H1 (cell line): ENCODE results near the gene TFB2M. TPM values are rescaled to one million over a fixed set of nuclear protein-coding genes. Genes with fewer than 3 reads are reported as not detected.

ENCODE experiments used
- CTCF ChIA-PET: fragments of 300-600 bp; sonication (Branson Sonifier 250); formaldehyde crosslinking; loops from one replicate; lab custom pipeline; 2021; ENCODE audit not compliant: partially characterized antibody; lab: Charles Lee
- POLR2A ChIA-PET: fragments of 300-600 bp; sonication (Branson Sonifier 250); formaldehyde crosslinking; loops from one replicate; lab custom pipeline; 2021; ENCODE audit warnings: inconsistent platforms; ENCODE audit not compliant: partially characterized antibody; lab: Charles Lee
- DNase-seq, 2 experiments: peaks; one replicate each; pipeline versions ENCODE4 v3.0.0 to v3.0.0-alpha.2; 2010 to 2022; ENCODE audit warnings: low spot score in 2 of 2, low read depth in 1 of 2, mixed read lengths in 1 of 2
- FAIRE-seq: peaks from 2 replicates; lab custom pipeline; 2011; peaks lifted over from hg19 to GRCh38; lab: Jason Lieb, UNC
- H2AFZ ChIP-seq: 2 replicates; pipeline ENCODE4 v1.8.1; 2012; ENCODE audit warnings: low read length, inconsistent platforms
- H2AK5ac ChIP-seq: 2 replicates; pipeline ENCODE4 v1.6.1; 2013; ENCODE audit warnings: low read depth, low read length
- H2BK120ac ChIP-seq: replicated peaks from 2 replicates; pipeline ENCODE3; 2013; ENCODE audit warnings: low read depth, low read length, inconsistent platforms
- H2BK12ac ChIP-seq: 2 replicates; pipeline ENCODE4 v1.6.1; 2013; ENCODE audit warnings: low read depth, low read length
- H2BK15ac ChIP-seq: 2 replicates; pipeline ENCODE4 v1.6.1; 2013; ENCODE audit warnings: low read length
- H2BK20ac ChIP-seq: 2 replicates; pipeline ENCODE4 v1.6.1; 2013; ENCODE audit warnings: low read length
- H2BK5ac ChIP-seq: 2 replicates; pipeline ENCODE4 v1.6.1; 2013; ENCODE audit warnings: low read depth, low read length
- H3K14ac ChIP-seq: 2 replicates; pipeline ENCODE4 v1.6.1; 2013; ENCODE audit warnings: inconsistent platforms; ENCODE audit not compliant: insufficient read length
- H3K18ac ChIP-seq: 2 replicates; pipeline ENCODE4 v1.6.1; 2013; ENCODE audit warnings: low read length; ENCODE audit errors: extremely low read depth
- H3K23ac ChIP-seq: 2 replicates; pipeline ENCODE4 v1.6.1; 2013; ENCODE audit warnings: inconsistent platforms; ENCODE audit not compliant: insufficient read length
- H3K23me2 ChIP-seq: 2 replicates; pipeline ENCODE4 v1.6.1; 2013; ENCODE audit warnings: low read depth, low read length
- H3K27ac ChIP-seq: 2 replicates; pipeline ENCODE4 v1.6.1; 2011; ENCODE audit warnings: low read depth, low read length, inconsistent platforms
- H3K27me3 ChIP-seq, 4 experiments: replicated peaks in 1 of 4; 1 replicate in 1 of 4; 2 replicates in 3 of 4; pipeline versions ENCODE4 v1.6.1 to v1.8.1; 2011 to 2013; ENCODE audit warnings: low read length in 3 of 4, mild to moderate bottlenecking in 3 of 4, inconsistent platforms in 2 of 4, mixed read lengths in 2 of 4, moderate library complexity in 1 of 4; ENCODE audit not compliant: control insufficient read depth in 3 of 4, insufficient read depth in 3 of 4; ENCODE audit errors: extremely low read depth in 1 of 4
- H3K36me3 ChIP-seq, 4 experiments: 2 replicates each; pipeline versions ENCODE4 v1.6.1 to v1.8.1; 2011 to 2013; ENCODE audit warnings: mild to moderate bottlenecking in 4 of 4, low read length in 3 of 4, moderate library complexity in 2 of 4, control low read depth in 1 of 4, inconsistent platforms in 1 of 4; ENCODE audit not compliant: insufficient read depth in 4 of 4, control insufficient read depth in 2 of 4
- H3K4ac ChIP-seq: replicated peaks from 2 replicates; pipeline ENCODE3; 2013; ENCODE audit warnings: low read length, low read depth, mixed read lengths, inconsistent platforms; ENCODE audit not compliant: insufficient read length
- H3K4me1 ChIP-seq, 4 experiments: replicated peaks in 1 of 4; 1 replicate in 1 of 4; 2 replicates in 3 of 4; pipeline versions ENCODE4 v1.6.1 to v1.8.1; 2011 to 2013; ENCODE audit warnings: low read length in 3 of 4, inconsistent platforms in 2 of 4, mixed read lengths in 1 of 4; ENCODE audit not compliant: insufficient read depth in 4 of 4, control insufficient read depth in 3 of 4
- H3K4me2 ChIP-seq, 2 experiments: 2 replicates each; pipeline versions ENCODE4 v1.6.1 to v1.8.1; 2011 to 2013; ENCODE audit warnings: low read depth in 2 of 2, low read length in 2 of 2, control low read depth in 1 of 2, inconsistent platforms in 1 of 2, mild to moderate bottlenecking in 1 of 2; ENCODE audit not compliant: insufficient read depth in 1 of 2
- H3K4me3 ChIP-seq, 4 experiments: fragments of 200-600, 300-600 bp in 1 of 4; sonication (generic), shearing (Covaris generic), sonication (Bioruptor Twin) in 1 of 4; 2 replicates each; pipeline versions ENCODE4 v1.5.1 to v1.8.1; 2011 to 2016; ENCODE audit warnings: low read length in 4 of 4, low read depth in 3 of 4, control low read depth in 2 of 4, inconsistent platforms in 2 of 4, mild to moderate bottlenecking in 2 of 4, mixed read lengths in 1 of 4, moderate library complexity in 1 of 4; ENCODE audit not compliant: insufficient read depth in 2 of 4; ENCODE audit errors: extremely low read depth in 1 of 4
- H3K56ac ChIP-seq: replicated peaks from 2 replicates; pipeline ENCODE3; 2013; ENCODE audit warnings: low read depth, mild to moderate bottlenecking, mixed read lengths, low read length, inconsistent platforms; ENCODE audit not compliant: insufficient read length
- H3K79me1 ChIP-seq: 2 replicates; pipeline ENCODE4 v1.6.1; 2013; ENCODE audit warnings: low read depth, low read length, control low read depth
- H3K79me2 ChIP-seq, 2 experiments: 2 replicates each; pipeline versions ENCODE4 v1.6.1 to v1.8.1; 2012 to 2013; ENCODE audit warnings: low read length in 2 of 2, mild to moderate bottlenecking in 2 of 2, inconsistent platforms in 1 of 2; ENCODE audit not compliant: insufficient read depth in 2 of 2, control insufficient read depth in 1 of 2
- H3K9ac ChIP-seq, 4 experiments: replicated peaks in 1 of 4; 1 replicate in 1 of 4; 2 replicates in 3 of 4; pipeline versions ENCODE4 v1.6.1 to v1.8.1; 2011 to 2013; ENCODE audit warnings: low read depth in 3 of 4, low read length in 3 of 4, control low read depth in 2 of 4, mild to moderate bottlenecking in 2 of 4, moderate library complexity in 2 of 4, inconsistent platforms in 1 of 4; ENCODE audit errors: extremely low read depth in 1 of 4
- H3K9me3 ChIP-seq, 2 experiments: 2 replicates each; pipeline versions ENCODE4 v1.6.1 to v1.8.1; 2012 to 2013; ENCODE audit warnings: mild to moderate bottlenecking in 2 of 2, moderate library complexity in 2 of 2, control low read depth in 1 of 2, inconsistent platforms in 1 of 2, low read depth in 1 of 2, low read length in 1 of 2, mixed read lengths in 1 of 2; ENCODE audit not compliant: insufficient read depth in 2 of 2
- H4K20me1 ChIP-seq, 2 experiments: replicated peaks in 1 of 2; 2 replicates each; pipeline versions ENCODE3 to v1.8.1; 2011 to 2013; ENCODE audit warnings: inconsistent platforms in 2 of 2, low read length in 2 of 2, mild to moderate bottlenecking in 1 of 2; ENCODE audit not compliant: insufficient read depth in 2 of 2, control insufficient read depth in 1 of 2
- H4K5ac ChIP-seq: 2 replicates; pipeline ENCODE4 v1.6.1; 2013; ENCODE audit warnings: low read length, low read depth, mixed read lengths, inconsistent platforms; ENCODE audit not compliant: insufficient read length
- H4K8ac ChIP-seq: 2 replicates; pipeline ENCODE4 v1.8.0; 2013; ENCODE audit warnings: mild to moderate bottlenecking, moderate library complexity, low read length, inconsistent platforms; ENCODE audit not compliant: insufficient read depth; ENCODE audit errors: extremely low read depth
- H4K91ac ChIP-seq: replicated peaks from 2 replicates; pipeline ENCODE3; 2013; ENCODE audit warnings: low read length, mixed read lengths, inconsistent platforms; ENCODE audit not compliant: insufficient read length
- BCL11A ChIP-seq, 2 experiments: IDR thresholded peaks; one replicate each; pipeline ENCODE4 v1.6.1; 2011; ENCODE audit warnings: low read depth in 2 of 2, low read length in 2 of 2, mild to moderate bottlenecking in 2 of 2
- SAP30 ChIP-seq: fragments of 300-600 bp; sonication (generic); IDR thresholded peaks from 2 replicates; pipeline ENCODE4 v1.7.1; 2012; ENCODE audit warnings: low read length, moderate library complexity, mild to moderate bottlenecking, inconsistent platforms; ENCODE audit not compliant: insufficient read depth, insufficient replicate concordance
- SP4 ChIP-seq: IDR thresholded peaks from 2 replicates; pipeline ENCODE4 v1.6.1; 2012; ENCODE audit warnings: low read length, inconsistent platforms
- WGBS, 2 experiments: shearing (Covaris generic) in 1 of 2; methylation state at CpG; one replicate each; pipeline versions ENCODE4 v1.1.6 to v1.1.7; 2013 to 2015; ENCODE audit warnings: low lambda C conversion rate in 2 of 2, mixed read lengths in 2 of 2, inconsistent platforms in 1 of 2, low coverage in 1 of 2, missing lambda C conversion rate in 1 of 2; ENCODE audit not compliant: insufficient replicate concordance in 2 of 2, insufficient coverage in 1 of 2, insufficient read length in 1 of 2; ENCODE audit errors: extremely low coverage in 1 of 2, missing lambda C conversion rate in 1 of 2; 5-methylcytosine and 5-hydroxymethylcytosine counted together
- polyA plus RNA-seq, 7 experiments: library from polyadenylated mRNA; depleted of rRNA in 3 of 7; stranded (reverse) in 5 of 7; unstranded in 2 of 7; fragments of >200 nt in 5 of 7; fragments of 200-250 nt in 2 of 7; gene quantifications; 1 replicate in 5 of 7; 2 replicates in 1 of 7; 4 replicates in 1 of 7; pipeline versions ENCODE4 v1.2.1 to v1.2.3, GENCODE V29; 2011 to 2013; ENCODE audit warnings: missing spikeins in 2 of 7, mixed read lengths in 2 of 7
- total RNA-seq: library from RNA; stranded (reverse); fragmentation: NEBNext Ultra II Directional; extraction: Animal tissue kit (Norgen Biotek cat#: 25700); gene quantifications from 2 replicates; pipeline ENCODE4 v1.2.1, GENCODE V29; 2021
- TF ChIP-seq, protein P1 (sequence below): IDR thresholded peaks from 2 replicates; pipeline ENCODE4 v1.6.1; 2012; ENCODE audit warnings: inconsistent platforms

Gene TFB2M
- total and polyA plus RNA-seq, 2 of the 8 experiments (the other 6 are each of a cell fraction or from before 2014, with no cell fraction given) = 10.4 to 22.0 TPM

DNA sequence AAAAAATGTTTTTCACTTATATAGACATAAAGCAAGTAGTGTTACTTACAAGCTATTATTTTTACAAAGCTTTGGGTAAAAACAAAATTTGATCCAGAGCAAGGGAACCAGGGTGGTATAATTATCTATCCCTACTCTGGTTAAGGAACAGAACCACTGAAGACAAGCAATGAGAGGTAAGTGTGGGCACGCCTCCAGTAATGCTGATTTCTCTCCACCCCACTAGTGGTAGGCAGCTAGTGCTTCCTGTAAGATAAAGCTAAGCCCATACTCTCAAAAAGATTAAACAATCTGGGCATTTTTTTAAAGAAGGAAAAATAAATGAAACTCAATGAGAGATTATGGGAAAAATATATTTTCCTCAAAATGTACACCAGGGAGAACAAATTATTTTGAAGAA, 22.1 kb downstream of the TFB2M start:
- no peak overlapping the region for H3K56ac ChIP-seq
- H3K27me3 ChIP-seq = no peaks in the 10 kb centered on the region
- H3K4me3 ChIP-seq = no peak overlapping the region
- H4K5ac ChIP-seq = no peak overlapping the region
- ChIA-PET POLR2A (interaction anchor here (1.1 to 1.7 kb wide), 2 partner anchors 8 to 11 kb away, joined by 3 to 5 read pairs; no protein-coding TSS in a partner anchor), CTCF (interaction anchor here (0.9 to 1.6 kb wide), 2 partner anchors 10 to 16 kb away, joined by 3 read pairs; no protein-coding TSS in a partner anchor)
- no peak for FAIRE-seq
- no peak overlapping the region for H2BK12ac ChIP-seq
- H3K4me2 ChIP-seq = no peak overlapping the region
- peaks cover 3 to 53% (median 15%) of the 10 kb centered on the region in 4 experiments; a peak in 7 of 8 replicates for H3K36me3 ChIP-seq
- no peak overlapping the region for H2BK20ac ChIP-seq
- H3K18ac ChIP-seq = no peak overlapping the region
- no peak overlapping the region for H2AFZ ChIP-seq
- no peak overlapping the region for H2BK120ac ChIP-seq
- H2BK5ac ChIP-seq = no peak overlapping the region
- H3K9ac ChIP-seq = no peak overlapping the region
- TF ChIP-seq SAP30 (no peak), BCL11A (IDR thresholded peaks at IDR 0.05; ENCODE audit: low read depth in 2 of 2, low read length in 2 of 2) (no peak), SP4 (no peak)
- TF ChIP-seq, protein P1, sequence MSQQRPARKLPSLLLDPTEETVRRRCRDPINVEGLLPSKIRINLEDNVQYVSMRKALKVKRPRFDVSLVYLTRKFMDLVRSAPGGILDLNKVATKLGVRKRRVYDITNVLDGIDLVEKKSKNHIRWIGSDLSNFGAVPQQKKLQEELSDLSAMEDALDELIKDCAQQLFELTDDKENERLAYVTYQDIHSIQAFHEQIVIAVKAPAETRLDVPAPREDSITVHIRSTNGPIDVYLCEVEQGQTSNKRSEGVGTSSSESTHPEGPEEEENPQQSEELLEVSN = no peak
- H4K8ac ChIP-seq = no peak overlapping the region
- no peaks in the 10 kb centered on the region for H3K9me3 ChIP-seq
- 36% methylated on average over 1 of the region's 1 CpG; no CpG with 5 or more reads in 1 of the 2 experiments for WGBS, 2 experiments
- no peak overlapping the region for H3K4ac ChIP-seq
- H3K4me1 ChIP-seq = no peaks in the 10 kb centered on the region
- H3K79me2 ChIP-seq = no peaks in the 10 kb centered on the region
- H3K14ac ChIP-seq = no peak overlapping the region
- H4K20me1 ChIP-seq = peaks cover 0 to 2% of the 10 kb centered on the region in 2 experiments
- H3K23me2 ChIP-seq = no peaks in the 10 kb centered on the region
- H3K23ac ChIP-seq = no peak overlapping the region
- H2AK5ac ChIP-seq = no peak overlapping the region
- DNase-seq = no peak
- H3K79me1 ChIP-seq = no peaks in the 10 kb centered on the region
- H3K27ac ChIP-seq = no peak overlapping the region
- no peak overlapping the region for H4K91ac ChIP-seq
- H2BK15ac ChIP-seq = no peak overlapping the region
